ENCODE measurements around the gene CXCL13. TPM values are rescaled to one million over a fixed set of nuclear protein-coding genes. Genes with fewer than 3 reads are reported as not detected.

CXCL13 gene
- total RNA-seq, 1 experiment from 2014 or later = not detected

DNA sequence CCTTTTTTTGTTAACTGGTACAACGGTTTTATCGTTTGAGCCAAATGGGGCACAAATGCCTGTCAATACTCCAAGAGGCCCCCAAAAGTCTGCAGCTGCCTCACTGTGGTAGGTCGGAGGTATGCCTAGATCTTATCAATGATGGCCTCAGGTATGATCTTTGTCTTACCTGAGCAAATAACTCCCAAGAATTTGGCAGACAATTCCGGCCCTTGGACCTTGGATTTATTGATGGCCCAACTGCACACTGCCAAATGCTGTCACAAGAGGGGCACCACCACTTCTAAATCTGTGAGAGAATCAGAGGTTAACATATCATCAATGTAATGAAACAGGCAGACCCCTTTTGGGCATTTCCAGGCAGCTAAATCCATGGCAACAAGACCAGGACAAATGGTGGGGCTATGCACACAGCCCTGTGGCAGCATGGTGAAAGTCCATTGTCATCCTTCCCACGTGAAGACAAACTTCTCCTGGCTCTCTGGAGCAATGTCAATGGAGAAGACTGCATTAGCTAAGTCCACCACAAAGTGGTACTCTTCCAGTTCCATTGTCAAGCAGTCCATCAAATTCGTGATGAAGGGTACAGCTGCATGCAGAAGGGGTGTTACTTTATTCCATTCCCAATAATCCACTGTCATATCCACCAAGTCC lies 28.6 kb downstream of the CXCL13 start:
- Mint-ChIP-seq H3K27me3 (ENCODE audit: low read depth) (no peaks in the 10 kb centered on the region; the same call in 1 of the 2 replicates), H3K27ac (no peak overlapping the region), H3K4me1 (no peaks in the 10 kb centered on the region), H3K4me3 (no peak overlapping the region), H3K36me3 (0 out of 2 replicates have a peak, but pooled peaks cover 2% of the 10 kb centered on the region), H3K9me3 (peaks cover 30% of the 10 kb centered on the region)
- no peak for DNase-seq (ENCODE audit: low spot score)
- ATAC-seq = no peak
- no peak for TF ChIP-seq CREB1 (CRISPR knock-in tag; IDR thresholded peaks at IDR 0.05)
- POLR2A ChIA-PET = no interaction called here
- CTCF ChIA-PET = no interaction called here

DNA sequence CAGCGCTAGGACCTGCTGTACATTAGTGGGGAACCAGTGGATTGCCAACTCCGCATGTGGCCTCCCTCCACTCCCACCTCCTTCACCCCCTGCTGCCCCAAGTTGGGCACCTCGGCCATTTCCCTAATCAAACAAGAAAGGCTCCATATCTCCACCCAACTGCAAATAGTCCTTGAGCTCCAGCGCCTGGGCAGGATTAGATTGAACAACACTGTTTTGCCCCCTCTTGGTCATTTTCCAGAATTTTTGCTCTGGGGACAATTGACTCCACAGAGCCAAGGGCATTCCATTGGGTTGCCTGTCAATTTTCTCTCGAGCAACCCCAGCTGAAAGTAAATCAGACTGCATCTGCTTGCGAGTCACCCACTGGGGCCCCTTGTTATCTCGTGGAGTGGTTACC lies 29.6 kb downstream of the CXCL13 start:
- ChIA-PET CTCF (no interaction called here), POLR2A (no interaction called here)
- Mint-ChIP-seq H3K36me3 (0 out of 2 replicates have a peak, but pooled peaks cover 2% of the 10 kb centered on the region), H3K9me3 (peaks cover 30% of the 10 kb centered on the region), H3K4me1 (no peaks in the 10 kb centered on the region), H3K27me3 (ENCODE audit: low read depth) (no peaks in the 10 kb centered on the region; the same call in 1 of the 2 replicates), H3K4me3 (no peak overlapping the region), H3K27ac (no peak overlapping the region)
- TF ChIP-seq FOXJ3 (CRISPR knock-in tag; IDR thresholded peaks at IDR 0.05; ENCODE audit: borderline replicate concordance) = no peak
- TF ChIP-seq, protein P1, sequence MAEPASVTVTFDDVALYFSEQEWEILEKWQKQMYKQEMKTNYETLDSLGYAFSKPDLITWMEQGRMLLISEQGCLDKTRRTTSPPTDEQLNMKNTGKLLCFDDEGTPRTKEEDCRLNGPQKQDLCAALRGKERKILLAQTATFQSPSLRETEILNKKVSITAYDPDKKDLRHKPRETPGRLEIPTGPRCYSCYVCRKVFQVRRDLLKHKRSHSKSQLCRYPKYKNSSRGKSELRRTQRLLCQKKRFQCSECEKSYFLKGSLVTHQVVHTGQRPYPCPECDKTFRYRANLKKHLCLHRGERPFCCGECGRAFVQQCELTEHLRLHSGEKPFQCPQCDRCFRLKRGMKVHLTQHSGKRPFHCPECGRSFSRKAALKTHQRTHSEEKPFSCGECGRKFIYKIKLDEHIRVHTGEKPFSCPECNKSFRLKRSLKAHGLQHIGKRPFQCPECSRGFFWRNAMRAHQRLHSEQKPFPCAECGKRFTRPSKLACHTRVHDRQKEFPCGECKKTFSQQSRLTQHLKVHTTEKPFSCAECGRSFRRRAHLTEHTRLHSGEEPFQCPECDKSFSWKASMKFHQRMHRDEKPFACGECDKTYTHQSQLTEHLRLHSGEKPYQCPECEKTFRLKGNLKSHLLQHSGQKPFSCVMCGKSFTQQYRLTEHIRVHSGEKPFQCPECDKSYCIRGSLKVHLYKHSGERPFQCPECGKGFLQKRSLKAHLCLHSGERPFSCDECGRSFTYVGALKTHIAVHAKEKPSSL (CRISPR knock-in tag; conservative IDR thresholded peaks at IDR 0.05) = no peak
- TF ChIP-seq CREB1 (CRISPR knock-in tag; IDR thresholded peaks at IDR 0.05) = no peak
- no peak for ATAC-seq
- DNase-seq (ENCODE audit: low spot score) = no peak

DNA sequence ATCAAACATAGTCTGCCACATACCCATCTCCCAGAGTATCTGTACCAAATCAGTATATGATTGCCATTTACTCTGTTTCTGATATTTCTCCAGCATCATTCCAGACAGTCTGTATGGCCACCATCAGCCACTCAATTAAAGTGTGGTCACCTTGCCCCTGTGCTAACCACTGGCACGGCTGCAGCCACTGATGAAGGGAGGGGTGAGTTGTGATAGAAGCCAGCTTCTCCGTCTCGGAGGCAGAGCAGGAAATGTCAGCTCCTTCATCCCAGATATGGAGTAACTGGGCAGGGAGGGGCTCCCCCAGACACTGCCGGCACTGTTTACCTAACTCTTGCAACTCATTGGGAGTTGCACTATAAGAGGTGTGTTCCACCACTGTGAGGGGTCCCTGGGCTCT lies 30.3 kb downstream of the CXCL13 start:
- no peak overlapping the region for H3K4me3 Mint-ChIP-seq
- no peaks in the 10 kb centered on the region for H3K4me1 Mint-ChIP-seq
- no peak for ATAC-seq
- H3K9me3 Mint-ChIP-seq = peaks cover 30% of the 10 kb centered on the region
- H3K27me3 Mint-ChIP-seq (ENCODE audit: low read depth) = no peaks in the 10 kb centered on the region; the same call in 1 of the 2 replicates
- POLR2A ChIA-PET = no interaction called here
- DNase-seq (ENCODE audit: low spot score) = no peak
- 0 out of 2 replicates have a peak, but pooled peaks cover 2% of the 10 kb centered on the region for H3K36me3 Mint-ChIP-seq
- H3K27ac Mint-ChIP-seq = no peak overlapping the region
- CTCF ChIA-PET = no interaction called here
- TF ChIP-seq, protein P2, sequence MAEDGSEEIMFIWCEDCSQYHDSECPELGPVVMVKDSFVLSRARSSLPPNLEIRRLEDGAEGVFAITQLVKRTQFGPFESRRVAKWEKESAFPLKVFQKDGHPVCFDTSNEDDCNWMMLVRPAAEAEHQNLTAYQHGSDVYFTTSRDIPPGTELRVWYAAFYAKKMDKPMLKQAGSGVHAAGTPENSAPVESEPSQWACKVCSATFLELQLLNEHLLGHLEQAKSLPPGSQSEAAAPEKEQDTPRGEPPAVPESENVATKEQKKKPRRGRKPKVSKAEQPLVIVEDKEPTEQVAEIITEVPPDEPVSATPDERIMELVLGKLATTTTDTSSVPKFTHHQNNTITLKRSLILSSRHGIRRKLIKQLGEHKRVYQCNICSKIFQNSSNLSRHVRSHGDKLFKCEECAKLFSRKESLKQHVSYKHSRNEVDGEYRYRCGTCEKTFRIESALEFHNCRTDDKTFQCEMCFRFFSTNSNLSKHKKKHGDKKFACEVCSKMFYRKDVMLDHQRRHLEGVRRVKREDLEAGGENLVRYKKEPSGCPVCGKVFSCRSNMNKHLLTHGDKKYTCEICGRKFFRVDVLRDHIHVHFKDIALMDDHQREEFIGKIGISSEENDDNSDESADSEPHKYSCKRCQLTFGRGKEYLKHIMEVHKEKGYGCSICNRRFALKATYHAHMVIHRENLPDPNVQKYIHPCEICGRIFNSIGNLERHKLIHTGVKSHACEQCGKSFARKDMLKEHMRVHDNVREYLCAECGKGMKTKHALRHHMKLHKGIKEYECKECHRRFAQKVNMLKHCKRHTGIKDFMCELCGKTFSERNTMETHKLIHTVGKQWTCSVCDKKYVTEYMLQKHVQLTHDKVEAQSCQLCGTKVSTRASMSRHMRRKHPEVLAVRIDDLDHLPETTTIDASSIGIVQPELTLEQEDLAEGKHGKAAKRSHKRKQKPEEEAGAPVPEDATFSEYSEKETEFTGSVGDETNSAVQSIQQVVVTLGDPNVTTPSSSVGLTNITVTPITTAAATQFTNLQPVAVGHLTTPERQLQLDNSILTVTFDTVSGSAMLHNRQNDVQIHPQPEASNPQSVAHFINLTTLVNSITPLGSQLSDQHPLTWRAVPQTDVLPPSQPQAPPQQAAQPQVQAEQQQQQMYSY (CRISPR knock-in tag; IDR thresholded peaks at IDR 0.05) = no peak
- TF ChIP-seq, protein P3, sequence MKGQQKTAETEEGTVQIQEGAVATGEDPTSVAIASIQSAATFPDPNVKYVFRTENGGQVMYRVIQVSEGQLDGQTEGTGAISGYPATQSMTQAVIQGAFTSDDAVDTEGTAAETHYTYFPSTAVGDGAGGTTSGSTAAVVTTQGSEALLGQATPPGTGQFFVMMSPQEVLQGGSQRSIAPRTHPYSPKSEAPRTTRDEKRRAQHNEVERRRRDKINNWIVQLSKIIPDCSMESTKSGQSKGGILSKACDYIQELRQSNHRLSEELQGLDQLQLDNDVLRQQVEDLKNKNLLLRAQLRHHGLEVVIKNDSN (CRISPR knock-in tag; IDR thresholded peaks at IDR 0.05) = no peak
- TF ChIP-seq, protein P4, sequence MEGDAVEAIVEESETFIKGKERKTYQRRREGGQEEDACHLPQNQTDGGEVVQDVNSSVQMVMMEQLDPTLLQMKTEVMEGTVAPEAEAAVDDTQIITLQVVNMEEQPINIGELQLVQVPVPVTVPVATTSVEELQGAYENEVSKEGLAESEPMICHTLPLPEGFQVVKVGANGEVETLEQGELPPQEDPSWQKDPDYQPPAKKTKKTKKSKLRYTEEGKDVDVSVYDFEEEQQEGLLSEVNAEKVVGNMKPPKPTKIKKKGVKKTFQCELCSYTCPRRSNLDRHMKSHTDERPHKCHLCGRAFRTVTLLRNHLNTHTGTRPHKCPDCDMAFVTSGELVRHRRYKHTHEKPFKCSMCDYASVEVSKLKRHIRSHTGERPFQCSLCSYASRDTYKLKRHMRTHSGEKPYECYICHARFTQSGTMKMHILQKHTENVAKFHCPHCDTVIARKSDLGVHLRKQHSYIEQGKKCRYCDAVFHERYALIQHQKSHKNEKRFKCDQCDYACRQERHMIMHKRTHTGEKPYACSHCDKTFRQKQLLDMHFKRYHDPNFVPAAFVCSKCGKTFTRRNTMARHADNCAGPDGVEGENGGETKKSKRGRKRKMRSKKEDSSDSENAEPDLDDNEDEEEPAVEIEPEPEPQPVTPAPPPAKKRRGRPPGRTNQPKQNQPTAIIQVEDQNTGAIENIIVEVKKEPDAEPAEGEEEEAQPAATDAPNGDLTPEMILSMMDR (IDR thresholded peaks at IDR 0.05) = no peak
- TF ChIP-seq, protein P1 (CRISPR knock-in tag; conservative IDR thresholded peaks at IDR 0.05) = no peak
- TF ChIP-seq ZBTB21 (CRISPR knock-in tag; IDR thresholded peaks at IDR 0.05; ENCODE audit: borderline replicate concordance) (no peak), ETV6 (CRISPR knock-in tag; IDR thresholded peaks at IDR 0.05) (no peak), NFYB (CRISPR knock-in tag; conservative IDR thresholded peaks at IDR 0.05; ENCODE audit: low read depth) (no peak), ZNF671 (CRISPR knock-in tag; IDR thresholded peaks at IDR 0.05) (no peak)
- TF ChIP-seq, protein P5, sequence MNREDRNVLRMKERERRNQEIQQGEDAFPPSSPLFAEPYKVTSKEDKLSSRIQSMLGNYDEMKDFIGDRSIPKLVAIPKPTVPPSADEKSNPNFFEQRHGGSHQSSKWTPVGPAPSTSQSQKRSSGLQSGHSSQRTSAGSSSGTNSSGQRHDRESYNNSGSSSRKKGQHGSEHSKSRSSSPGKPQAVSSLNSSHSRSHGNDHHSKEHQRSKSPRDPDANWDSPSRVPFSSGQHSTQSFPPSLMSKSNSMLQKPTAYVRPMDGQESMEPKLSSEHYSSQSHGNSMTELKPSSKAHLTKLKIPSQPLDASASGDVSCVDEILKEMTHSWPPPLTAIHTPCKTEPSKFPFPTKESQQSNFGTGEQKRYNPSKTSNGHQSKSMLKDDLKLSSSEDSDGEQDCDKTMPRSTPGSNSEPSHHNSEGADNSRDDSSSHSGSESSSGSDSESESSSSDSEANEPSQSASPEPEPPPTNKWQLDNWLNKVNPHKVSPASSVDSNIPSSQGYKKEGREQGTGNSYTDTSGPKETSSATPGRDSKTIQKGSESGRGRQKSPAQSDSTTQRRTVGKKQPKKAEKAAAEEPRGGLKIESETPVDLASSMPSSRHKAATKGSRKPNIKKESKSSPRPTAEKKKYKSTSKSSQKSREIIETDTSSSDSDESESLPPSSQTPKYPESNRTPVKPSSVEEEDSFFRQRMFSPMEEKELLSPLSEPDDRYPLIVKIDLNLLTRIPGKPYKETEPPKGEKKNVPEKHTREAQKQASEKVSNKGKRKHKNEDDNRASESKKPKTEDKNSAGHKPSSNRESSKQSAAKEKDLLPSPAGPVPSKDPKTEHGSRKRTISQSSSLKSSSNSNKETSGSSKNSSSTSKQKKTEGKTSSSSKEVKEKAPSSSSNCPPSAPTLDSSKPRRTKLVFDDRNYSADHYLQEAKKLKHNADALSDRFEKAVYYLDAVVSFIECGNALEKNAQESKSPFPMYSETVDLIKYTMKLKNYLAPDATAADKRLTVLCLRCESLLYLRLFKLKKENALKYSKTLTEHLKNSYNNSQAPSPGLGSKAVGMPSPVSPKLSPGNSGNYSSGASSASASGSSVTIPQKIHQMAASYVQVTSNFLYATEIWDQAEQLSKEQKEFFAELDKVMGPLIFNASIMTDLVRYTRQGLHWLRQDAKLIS (CRISPR knock-in tag; IDR thresholded peaks at IDR 0.05; ENCODE audit: borderline replicate concordance) = no peak
- TF ChIP-seq, protein P6, sequence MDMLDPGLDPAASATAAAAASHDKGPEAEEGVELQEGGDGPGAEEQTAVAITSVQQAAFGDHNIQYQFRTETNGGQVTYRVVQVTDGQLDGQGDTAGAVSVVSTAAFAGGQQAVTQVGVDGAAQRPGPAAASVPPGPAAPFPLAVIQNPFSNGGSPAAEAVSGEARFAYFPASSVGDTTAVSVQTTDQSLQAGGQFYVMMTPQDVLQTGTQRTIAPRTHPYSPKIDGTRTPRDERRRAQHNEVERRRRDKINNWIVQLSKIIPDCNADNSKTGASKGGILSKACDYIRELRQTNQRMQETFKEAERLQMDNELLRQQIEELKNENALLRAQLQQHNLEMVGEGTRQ (CRISPR knock-in tag; IDR thresholded peaks at IDR 0.05) = no peak
- TF ChIP-seq, protein P7, sequence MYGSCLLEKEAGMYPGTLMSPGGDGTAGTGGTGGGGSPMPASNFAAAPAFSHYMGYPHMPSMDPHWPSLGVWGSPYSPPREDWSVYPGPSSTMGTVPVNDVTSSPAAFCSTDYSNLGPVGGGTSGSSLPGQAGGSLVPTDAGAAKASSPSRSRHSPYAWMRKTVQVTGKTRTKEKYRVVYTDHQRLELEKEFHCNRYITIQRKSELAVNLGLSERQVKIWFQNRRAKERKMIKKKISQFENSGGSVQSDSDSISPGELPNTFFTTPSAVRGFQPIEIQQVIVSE (CRISPR knock-in tag; IDR thresholded peaks at IDR 0.05; ENCODE audit: borderline replicate concordance) = no peak
